Measurements from ENCODE around the gene TNFRSF21. TPM values are rescaled to one million over a fixed set of nuclear protein-coding genes. Genes with fewer than 3 reads are reported as not detected.
"Not testable (repeated sequence)": the region's sequence is repeated elsewhere in the genome, so short reads cannot be mapped to it uniquely, and the experiment has no call there.

TNFRSF21 gene
- total RNA-seq, 3 donors from 2014 or later = 54.8 to 92.5 (median 75.4) TPM

GRCh38 chr6:47335466-47335865 is 25.8 kb upstream of the TNFRSF21 start:
- TF ChIP-seq CTCF (IDR thresholded peaks at IDR 0.05) = no peak
- no peaks in the 10 kb centered on the region for H3K4me1 ChIP-seq (ENCODE audit: low read depth)
- H3K36me3 ChIP-seq (ENCODE audit: low read depth) = no peaks in the 10 kb centered on the region
- ATAC-seq (no peak), DNase-seq (no peak)
- H3K4me3 ChIP-seq = no peak overlapping the region
- intact Hi-C loops (cut with DNase I, micrococcal nuclease) = no loop called here
- no peaks in the 10 kb centered on the region for H3K9me3 ChIP-seq

GRCh38 chr6:47334334-47334733 is 24.6 kb upstream of the TNFRSF21 start:
- intact Hi-C loops (cut with DNase I, micrococcal nuclease) = no loop called here
- no peaks in the 10 kb centered on the region for H3K36me3 ChIP-seq (ENCODE audit: low read depth)
- no peak for DNase-seq
- no peaks in the 10 kb centered on the region for H3K9me3 ChIP-seq
- no peak overlapping the region for H3K4me3 ChIP-seq
- ATAC-seq = no peak
- no peak for TF ChIP-seq CTCF (IDR thresholded peaks at IDR 0.05)
- no peaks in the 10 kb centered on the region for H3K4me1 ChIP-seq (ENCODE audit: low read depth)

GRCh38 chr6:47328606-47329005 is 18.9 kb upstream of the TNFRSF21 start:
- H3K36me3 ChIP-seq (ENCODE audit: low read depth); H3K4me1 ChIP-seq (ENCODE audit: low read depth); H3K9me3 ChIP-seq; H3K4me3 ChIP-seq; DNase-seq; intact Hi-C loops (cut with DNase I, micrococcal nuclease); ATAC-seq: not testable (repeated sequence)

GRCh38 chr6:47328139-47328538 is 18.4 kb upstream of the TNFRSF21 start:
- DNase-seq; H3K9me3 ChIP-seq; ATAC-seq; H3K36me3 ChIP-seq (ENCODE audit: low read depth); intact Hi-C loops (cut with DNase I, micrococcal nuclease); H3K4me1 ChIP-seq (ENCODE audit: low read depth); H3K4me3 ChIP-seq: not testable (repeated sequence)

- ATAC-seq = no peak
- H3K36me3 ChIP-seq (ENCODE audit: low read depth) = no peaks in the 10 kb centered on the region
- H3K4me3 ChIP-seq = no peak overlapping the region
- intact Hi-C loops (cut with DNase I, micrococcal nuclease) = no loop called here
- TF ChIP-seq CTCF (IDR thresholded peaks at IDR 0.05) = no peak
- H3K9me3 ChIP-seq = no peaks in the 10 kb centered on the region
- H3K4me1 ChIP-seq (ENCODE audit: low read depth) = no peaks in the 10 kb centered on the region
- no peak for DNase-seq
Measured at GRCh38 chr6:47323887-47324286, 14.2 kb upstream of the TNFRSF21 start.

GRCh38 chr6:47323321-47323720 is 13.6 kb upstream of the TNFRSF21 start:
- no peaks in the 10 kb centered on the region for H3K4me1 ChIP-seq (ENCODE audit: low read depth)
- H3K9me3 ChIP-seq = no peaks in the 10 kb centered on the region
- no peaks in the 10 kb centered on the region for H3K36me3 ChIP-seq (ENCODE audit: low read depth)
- H3K4me3 ChIP-seq = no peak overlapping the region
- ATAC-seq (no peak), DNase-seq (no peak)
- intact Hi-C loops (cut with DNase I, micrococcal nuclease) = no loop called here
- no peak for TF ChIP-seq CTCF (IDR thresholded peaks at IDR 0.05)

- TF ChIP-seq CTCF (IDR thresholded peaks at IDR 0.05) = no peak
- ATAC-seq (no peak), DNase-seq (no peak)
- no peaks in the 10 kb centered on the region for H3K36me3 ChIP-seq (ENCODE audit: low read depth)
- no peaks in the 10 kb centered on the region for H3K4me1 ChIP-seq (ENCODE audit: low read depth)
- no peaks in the 10 kb centered on the region for H3K9me3 ChIP-seq
- intact Hi-C loops (cut with DNase I, micrococcal nuclease) = no loop called here
- no peak overlapping the region for H3K4me3 ChIP-seq
Measured at GRCh38 chr6:47321577-47321976, 11.9 kb upstream of the TNFRSF21 start.

Data from mucosa of descending colon (tissue), 3 donors.